GM18517 (cell line): ENCODE data around the gene PIP4K2B.
"Not testable (repeated sequence)": the region's sequence is repeated elsewhere in the genome, so short reads cannot be mapped to it uniquely, and the experiment has no call there.

Experiments used
- ATAC-seq: cut with Tn5 transposase; IDR thresholded peaks from one replicate; pipeline ENCODE4 v1.9.1; 2021; ENCODE audit warnings: mild to moderate bottlenecking, moderate library complexity; ENCODE audit not compliant: unreplicated experiment

The PIP4K2B gene

GRCh38 chr17:38730526-38731379, 68.6 kb downstream of the PIP4K2B start:
- no peak for ATAC-seq

GRCh38 chr17:38729886-38730525, 69.3 kb downstream of the PIP4K2B start, which contains the start of gene CISD3:
Gene CISD3, plus strand, starts transcription at chr17:38730341. Its CDS starts 18 bp downstream, at chr17:38730359.
- ATAC-seq, result peak; percentile 41

- no peak for ATAC-seq
Measured at GRCh38 chr17:38729368-38729885, 69.9 kb downstream of the PIP4K2B start.

- ATAC-seq, result no peak
Measured at GRCh38 chr17:38728290-38728831, 71.0 kb downstream of the PIP4K2B start.

GRCh38 chr17:38727736-38728135, 71.6 kb downstream of the PIP4K2B start:
- no peak for ATAC-seq

- not testable (repeated sequence) for ATAC-seq
Measured at GRCh38 chr17:38726145-38726544, 73.2 kb downstream of the PIP4K2B start.

GRCh38 chr17:38725066-38725465, 74.3 kb downstream of the PIP4K2B start:
- no peak for ATAC-seq

- ATAC-seq, result no peak
Measured at GRCh38 chr17:38724337-38724988, 74.9 kb downstream of the PIP4K2B start.

GRCh38 chr17:38721802-38722201, 77.6 kb downstream of the PIP4K2B start:
- no peak for ATAC-seq

- no peak for ATAC-seq
Measured at GRCh38 chr17:38720941-38721340, 78.4 kb downstream of the PIP4K2B start.

GRCh38 chr17:38719943-38720641, 79.3 kb downstream of the PIP4K2B start:
- ATAC-seq, result no peak

- no peak for ATAC-seq
Measured at GRCh38 chr17:38719289-38719942, 79.9 kb downstream of the PIP4K2B start.

GRCh38 chr17:38717139-38717745, 82.1 kb downstream of the PIP4K2B start:
- ATAC-seq, result no peak

- no peak for ATAC-seq
Measured at GRCh38 chr17:38716368-38717005, 82.9 kb downstream of the PIP4K2B start.
